ENCODE data around the gene GPC6.

Gene GPC6

GRCh38 chr13:93231867-93232266 is 5.3 kb downstream of the GPC6 start:
- no peak for DNase-seq

GRCh38 chr13:93233997-93234416 is 7.4 kb downstream of the GPC6 start:
- no peak for DNase-seq

DNA sequence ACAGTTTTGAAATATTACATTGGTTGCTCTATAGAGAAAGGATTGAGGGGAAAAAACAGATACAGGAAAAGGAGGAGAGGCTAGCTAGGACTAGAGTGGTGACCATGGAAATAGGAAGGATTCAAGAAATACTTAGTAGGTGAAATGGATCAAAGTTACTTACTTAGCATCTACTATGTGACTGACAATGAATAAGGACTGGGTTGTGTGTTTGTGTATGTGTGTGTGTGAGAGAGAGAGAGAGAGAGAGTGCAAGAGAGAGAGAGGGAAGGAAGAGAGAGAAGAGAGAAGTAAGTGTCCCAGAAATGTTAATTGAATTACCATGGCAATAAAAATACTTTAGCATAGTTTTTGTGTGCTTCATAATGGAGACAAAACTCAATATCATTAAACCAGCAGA is 7.9 kb downstream of the GPC6 start:
- no peak for DNase-seq

DNA sequence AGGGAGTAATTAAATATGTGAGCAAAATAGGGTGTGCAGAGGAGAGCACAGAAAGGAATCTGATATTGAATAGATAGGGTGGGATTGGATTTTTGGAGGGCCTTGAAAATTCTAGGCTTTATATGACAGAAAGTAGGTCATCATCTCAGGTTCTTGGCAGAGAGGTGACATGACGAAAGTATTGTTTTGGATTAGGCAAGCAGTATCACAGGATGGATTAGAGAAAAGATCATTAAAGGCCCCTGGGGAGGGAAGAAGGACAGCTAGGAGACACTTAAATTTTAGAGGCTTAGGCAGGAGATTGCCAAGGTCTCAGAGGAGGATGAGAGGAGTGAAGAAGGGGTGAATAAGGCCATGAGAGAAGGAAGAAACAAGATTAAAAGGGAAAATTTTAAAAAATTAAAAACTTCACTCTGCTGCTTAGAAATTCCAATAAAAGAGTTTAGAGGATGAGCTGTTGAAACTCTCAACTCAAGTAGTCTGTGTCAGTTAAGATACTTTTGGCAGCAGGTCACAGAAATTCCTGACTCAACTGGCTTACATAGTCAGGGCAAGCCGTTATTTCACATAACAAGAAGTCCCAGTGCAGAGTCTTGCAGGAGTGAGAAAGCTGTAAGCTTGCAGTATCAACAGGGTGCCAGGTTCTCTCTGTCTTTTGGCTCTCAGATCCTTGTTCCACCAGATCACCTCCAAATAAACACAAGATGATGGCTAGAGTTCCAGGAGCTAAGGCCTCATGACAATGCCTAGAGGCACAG is 8.8 kb downstream of the GPC6 start:
- DNase-seq = no peak

- no peak for DNase-seq
Measured at GRCh38 chr13:93238711-93239110, 12.1 kb downstream of the GPC6 start.

DNA sequence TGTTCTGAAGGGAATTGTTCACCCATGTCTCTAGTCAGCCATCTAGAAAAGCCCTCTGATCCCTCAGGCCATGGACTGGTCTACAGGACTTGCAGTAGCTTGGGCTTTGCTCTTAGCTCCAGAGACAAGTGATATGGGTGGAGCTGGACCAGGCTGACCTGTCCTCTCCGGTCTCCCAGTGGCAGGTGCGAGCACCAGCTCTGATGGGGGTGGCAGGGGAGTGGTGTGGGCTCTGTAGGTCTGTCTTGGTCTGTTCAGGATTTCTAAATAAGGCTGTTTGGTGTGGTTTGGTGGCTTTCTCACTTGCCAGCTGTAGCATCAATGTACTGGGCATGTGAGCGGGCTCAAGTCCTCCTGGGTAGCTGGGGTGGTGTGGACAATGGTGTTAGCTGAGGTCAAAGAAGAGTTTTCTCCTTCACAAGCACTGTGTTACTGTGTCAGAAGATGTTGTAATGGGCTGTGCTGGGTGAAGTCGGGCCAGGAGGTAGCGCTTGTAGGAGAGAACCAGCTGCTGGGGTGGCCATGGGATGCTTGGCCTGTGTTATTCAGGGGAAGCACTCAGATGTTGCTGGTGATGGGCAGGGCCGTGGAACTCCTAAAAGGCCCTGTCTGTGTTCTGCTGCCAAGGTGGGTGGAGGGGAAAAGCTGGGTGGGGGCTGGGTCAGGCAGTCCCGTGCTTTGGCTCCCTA is 16.9 kb downstream of the GPC6 start:
- DNase-seq = no peak

DNA sequence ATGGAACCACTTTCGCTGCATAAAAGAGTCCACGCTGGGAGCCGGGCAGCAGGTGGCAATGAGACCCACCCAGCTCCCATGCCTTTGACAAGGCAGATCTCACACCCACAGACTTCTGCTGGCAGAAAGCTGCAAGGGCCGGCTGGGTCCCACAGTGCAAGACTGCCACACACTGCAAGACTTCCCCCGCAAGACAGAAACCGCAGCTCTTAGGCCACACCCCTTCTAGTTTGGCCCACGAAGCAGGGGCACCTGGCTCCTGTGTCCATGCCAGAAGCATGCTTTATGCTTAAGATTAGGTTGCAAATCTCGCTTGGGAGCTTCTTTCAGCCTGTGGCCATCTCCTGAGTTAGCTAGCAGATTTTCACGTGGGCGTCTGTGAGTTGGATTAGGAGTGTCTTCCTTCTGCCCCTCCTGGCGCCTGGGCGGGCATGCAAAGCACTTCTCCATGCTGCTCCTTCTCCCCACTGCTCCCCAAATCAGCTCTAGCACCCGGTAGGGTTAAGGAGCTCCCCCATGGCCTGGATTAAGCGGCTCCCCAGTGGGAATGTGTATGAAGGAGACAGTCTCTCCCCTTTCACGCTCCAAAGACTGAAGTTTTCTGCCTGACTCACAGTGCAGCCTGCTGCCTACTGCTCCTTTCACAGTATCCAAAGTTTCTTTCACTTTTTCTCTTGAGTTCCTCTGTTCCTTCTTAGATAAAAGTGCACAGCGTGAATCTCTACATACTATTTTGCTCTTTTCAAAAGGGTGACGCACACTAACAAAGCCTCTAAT is 17.7 kb downstream of the GPC6 start:
- DNase-seq = no peak

DNA sequence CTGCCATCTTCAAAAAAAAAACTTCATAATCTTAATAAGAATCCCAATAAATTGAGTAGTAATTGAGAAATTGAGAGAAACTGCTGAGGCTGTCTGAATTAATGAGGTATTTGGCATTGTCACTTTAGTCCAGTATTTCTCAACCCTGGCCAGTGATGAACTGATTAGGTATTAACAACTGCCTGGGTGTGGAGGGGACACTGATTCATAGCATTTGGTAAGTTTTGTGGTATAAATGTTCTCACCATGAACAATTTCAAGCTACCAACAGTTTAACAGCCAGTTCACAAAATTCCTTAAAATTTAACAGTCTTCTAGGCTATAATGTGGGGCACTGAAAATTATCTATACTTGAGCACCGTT is 18.3 kb downstream of the GPC6 start:
- DNase-seq = no peak

GRCh38 chr13:93246069-93246468 is 19.5 kb downstream of the GPC6 start:
- no peak for DNase-seq

DNA sequence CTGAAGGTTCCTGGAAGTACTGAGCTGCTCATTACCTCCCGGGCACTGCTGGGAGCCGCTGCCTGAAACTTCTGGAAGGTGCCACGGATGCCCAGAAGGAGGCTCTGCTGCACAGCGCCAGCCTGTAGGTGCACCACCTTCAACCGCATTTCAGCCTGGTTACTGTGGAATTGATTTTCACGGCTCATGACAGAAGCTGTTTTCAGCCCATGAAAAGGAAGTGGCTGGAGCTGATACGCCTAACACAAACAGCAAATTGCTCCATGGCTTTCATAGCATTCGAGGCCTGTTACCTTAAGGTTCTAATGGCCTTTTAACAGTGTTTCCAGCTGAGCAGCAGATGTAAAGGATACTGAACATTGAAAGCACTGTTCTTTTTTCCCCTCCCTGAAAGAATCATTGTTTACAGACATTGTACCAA is 22.0 kb downstream of the GPC6 start:
- no peak for DNase-seq

GRCh38 chr13:93249364-93250306 is 23.0 kb downstream of the GPC6 start:
- DNase-seq = no peak

- no peak for DNase-seq
Measured at GRCh38 chr13:93254775-93255174, 28.2 kb downstream of the GPC6 start.

DNA sequence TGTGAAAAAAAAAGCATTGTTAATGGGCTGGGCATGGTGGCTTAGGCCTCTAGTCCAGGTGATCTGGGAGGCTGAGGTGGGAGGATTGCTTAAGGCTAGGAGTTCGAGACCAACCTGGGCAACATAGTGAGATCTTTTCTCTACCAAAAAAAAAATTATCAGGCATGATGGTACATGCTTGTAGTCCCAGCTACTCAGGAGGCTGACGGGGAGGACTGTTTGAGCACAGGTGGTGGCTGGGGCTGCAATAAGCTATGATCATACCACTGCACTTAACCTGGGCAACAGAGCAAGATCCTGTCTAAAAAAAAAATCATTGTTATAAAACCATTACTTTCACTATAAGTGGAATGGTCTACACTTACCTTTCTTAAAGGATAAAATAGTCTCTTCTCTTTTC is 30.4 kb downstream of the GPC6 start:
- no peak for DNase-seq

GRCh38 chr13:93259527-93260080 is 33.0 kb downstream of the GPC6 start:
- DNase-seq = no peak

DNA sequence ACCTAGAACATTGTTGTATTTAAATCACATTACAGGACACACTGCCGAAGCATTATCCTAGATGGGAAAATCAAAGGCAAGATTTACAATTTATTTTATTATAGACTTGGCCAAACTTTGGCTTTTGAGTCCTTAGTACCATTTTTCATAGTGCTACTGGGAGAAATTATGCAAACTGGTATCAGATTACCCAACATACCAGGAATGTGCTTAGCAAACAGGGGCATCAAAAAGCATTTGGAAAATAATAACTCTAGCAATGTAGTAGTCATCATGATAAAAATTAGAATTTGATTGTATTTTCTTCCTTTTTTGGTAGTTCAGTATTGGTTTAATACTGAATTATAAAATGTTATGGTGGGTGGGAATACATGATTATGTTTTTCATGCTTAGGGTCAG is 34.0 kb downstream of the GPC6 start:
- no peak for DNase-seq

- no peak for DNase-seq
Measured at GRCh38 chr13:93262729-93263345, 36.2 kb downstream of the GPC6 start.

GRCh38 chr13:93264876-93265275 is 38.3 kb downstream of the GPC6 start:
- no peak for DNase-seq

DNA sequence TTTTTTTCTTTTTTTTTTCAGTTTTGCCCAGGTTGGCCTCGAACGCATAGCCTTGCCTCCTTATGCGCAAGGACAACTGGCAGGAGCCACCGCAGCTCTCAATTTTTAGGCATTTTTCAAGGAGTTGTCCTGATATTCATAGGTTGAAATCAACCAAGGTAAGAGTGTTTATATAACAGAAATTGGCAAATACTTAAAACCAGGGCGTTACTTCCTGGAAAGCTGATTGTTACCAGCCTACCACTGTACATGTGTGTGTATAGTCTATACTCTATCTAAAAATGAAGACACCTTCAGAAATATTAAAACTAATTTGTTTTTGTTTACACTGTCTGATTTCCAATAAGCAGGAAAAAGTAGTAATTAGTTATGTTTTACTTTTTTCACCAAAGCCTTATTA is 39.2 kb downstream of the GPC6 start:
- DNase-seq = no peak

DNA sequence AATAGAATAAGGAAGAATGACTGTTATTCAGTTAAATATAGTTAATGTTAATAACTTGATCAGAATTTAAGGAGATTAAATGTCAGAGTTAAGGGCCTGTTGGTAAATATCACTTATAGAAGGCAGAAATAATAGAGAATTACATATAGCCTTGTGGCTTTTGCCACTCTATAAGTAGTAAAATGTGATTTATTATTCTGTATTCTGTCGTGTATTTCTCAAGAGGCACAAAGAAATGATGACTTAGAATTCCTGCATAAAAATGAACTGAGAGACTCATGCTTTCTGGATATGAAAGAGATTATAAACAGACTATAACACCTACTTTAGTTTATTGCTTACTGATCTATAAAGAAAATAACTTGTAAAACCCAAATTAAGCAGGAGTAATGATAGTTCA is 40.1 kb downstream of the GPC6 start:
- no peak for DNase-seq

DNA sequence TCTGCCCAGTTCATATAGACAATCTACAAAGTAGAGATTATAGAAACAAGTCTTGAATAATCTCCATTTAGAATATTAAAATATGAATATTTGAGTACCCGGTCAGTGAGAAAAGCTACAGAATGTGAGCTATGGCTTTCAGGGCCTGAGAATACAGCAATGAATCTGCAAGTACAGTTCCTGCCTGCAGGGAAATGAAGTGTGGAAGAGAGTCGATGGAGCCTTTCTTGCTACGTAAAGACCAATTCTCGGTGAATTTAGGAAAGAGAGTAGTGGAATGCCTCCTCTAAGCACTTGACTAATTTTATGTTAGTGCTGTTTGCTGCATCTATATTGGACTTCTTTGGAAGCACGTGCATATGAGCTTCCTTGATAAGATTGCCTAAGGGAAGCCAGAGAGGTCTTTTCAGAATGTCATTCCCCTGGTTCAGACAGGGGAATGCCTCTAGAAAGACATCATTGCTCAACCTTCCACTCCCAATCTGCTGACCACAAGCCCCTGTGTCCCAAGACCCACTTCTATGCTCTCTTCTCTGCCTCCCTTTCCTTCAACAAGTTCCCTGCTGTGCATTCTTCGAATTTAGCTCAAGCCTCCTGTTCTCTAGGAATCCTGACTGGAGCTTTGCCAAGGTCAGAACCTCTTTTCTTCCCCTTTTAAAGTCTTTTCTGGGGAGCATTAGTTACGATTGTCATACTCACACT is 41.9 kb downstream of the GPC6 start:
- DNase-seq = no peak
